Sigmoid colon (tissue), 7 donors: Measurements from ENCODE around the gene COL4A2. TPM values are rescaled to one million over a fixed set of nuclear protein-coding genes. Genes with fewer than 3 reads are reported as not detected.

Experiments
- DNase-seq: peaks from one replicate; pipeline ENCODE4 v3.0.0-alpha.2; 2019
- H3K27ac ChIP-seq, 4 donors: fragments of 200-600 bp; sonication (generic); one replicate each; pipeline ENCODE4 v1.5.1; 2016 to 2019; ENCODE audit warnings: mild to moderate bottlenecking in 1 of 4
- H3K27me3 ChIP-seq, 3 donors: fragments of 200-600 bp; sonication (generic); one replicate each; pipeline ENCODE4 v1.5.1; 2019; ENCODE audit warnings: mild to moderate bottlenecking in 1 of 3
- H3K36me3 ChIP-seq, 4 donors: fragments of 200-600 bp; sonication (generic); one replicate each; pipeline ENCODE4 v1.5.1; 2016 to 2019
- H3K4me1 ChIP-seq, 4 donors: fragments of 200-600 bp; sonication (generic); one replicate each; pipeline ENCODE4 v1.5.1; 2017 to 2019
- H3K4me3 ChIP-seq, 4 donors: fragments of 200-600 bp; sonication (generic); one replicate each; pipeline ENCODE4 v1.5.1; 2017 to 2019; ENCODE audit warnings: mild to moderate bottlenecking in 2 of 4, moderate library complexity in 1 of 4
- H3K9me3 ChIP-seq, 4 donors: fragments of 200-600 bp in 3 of 4; sonication (generic) in 3 of 4; one replicate each; pipeline versions ENCODE4 v1.5.1 to v1.6.1; 2013 to 2019
- EP300 ChIP-seq, 4 donors: sonication (generic); formaldehyde crosslinking; IDR thresholded peaks; one replicate each; pipeline ENCODE4 v1.6.1; 2017; ENCODE audit warnings: antibody characterized with exemption in 4 of 4
- POLR2A ChIP-seq, 2 donors: fragments of 450-650 bp; IDR thresholded peaks; one replicate each; pipeline ENCODE4 v1.6.1; 2016; ENCODE audit warnings: antibody characterized with exemption in 2 of 2, mild to moderate bottlenecking in 2 of 2, moderate library complexity in 2 of 2
- POLR2AphosphoS5 ChIP-seq, 4 donors: sonication (generic); formaldehyde crosslinking; IDR thresholded peaks; one replicate each; pipeline ENCODE4 v1.6.1; 2017; ENCODE audit warnings: antibody characterized with exemption in 4 of 4
- WGBS, 2 donors: extraction: QIAGEN DNeasy Blood & Tissue Kit; methylation state at CpG; one replicate each; pipeline ENCODE4 v1.1.7; 2013; 5-methylcytosine and 5-hydroxymethylcytosine counted together
- intact Hi-C: fragments of 100-400 bp; cut with DNase I; formaldehyde crosslinking; loops from one replicate; pipeline ENCODE4 v1.15.1; 2023
- polyA plus RNA-seq, 3 donors: library from polyadenylated mRNA; stranded (reverse); fragments of 200-250 nt; gene quantifications; one replicate each; pipeline ENCODE4 v1.2.3, GENCODE V29; 2013
- total RNA-seq, 4 donors: library from RNA; depleted of rRNA; stranded (reverse); fragments of >200 nt; gene quantifications; one replicate each; pipeline ENCODE4 v1.1.0, GENCODE V29; 2016
- TF ChIP-seq, protein P1 (sequence below), 4 experiments: fragments of 450-650 bp in 3 of 4; fragments of 200-600 bp in 1 of 4; IDR thresholded peaks; one replicate each; pipeline ENCODE4 v1.5.1; 2016 to 2019; ENCODE audit warnings: antibody characterized with exemption in 4 of 4, mild to moderate bottlenecking in 3 of 4, moderate library complexity in 2 of 4
- donor health status: healthy with polysubstance abuse.
- donor health status: Bipolar disorder and iron deficiency.
- donor health status: healthy.

Gene COL4A2
- total and polyA plus RNA-seq, 7 donors = 24.0 to 1,039 (median 306) TPM

DNA sequence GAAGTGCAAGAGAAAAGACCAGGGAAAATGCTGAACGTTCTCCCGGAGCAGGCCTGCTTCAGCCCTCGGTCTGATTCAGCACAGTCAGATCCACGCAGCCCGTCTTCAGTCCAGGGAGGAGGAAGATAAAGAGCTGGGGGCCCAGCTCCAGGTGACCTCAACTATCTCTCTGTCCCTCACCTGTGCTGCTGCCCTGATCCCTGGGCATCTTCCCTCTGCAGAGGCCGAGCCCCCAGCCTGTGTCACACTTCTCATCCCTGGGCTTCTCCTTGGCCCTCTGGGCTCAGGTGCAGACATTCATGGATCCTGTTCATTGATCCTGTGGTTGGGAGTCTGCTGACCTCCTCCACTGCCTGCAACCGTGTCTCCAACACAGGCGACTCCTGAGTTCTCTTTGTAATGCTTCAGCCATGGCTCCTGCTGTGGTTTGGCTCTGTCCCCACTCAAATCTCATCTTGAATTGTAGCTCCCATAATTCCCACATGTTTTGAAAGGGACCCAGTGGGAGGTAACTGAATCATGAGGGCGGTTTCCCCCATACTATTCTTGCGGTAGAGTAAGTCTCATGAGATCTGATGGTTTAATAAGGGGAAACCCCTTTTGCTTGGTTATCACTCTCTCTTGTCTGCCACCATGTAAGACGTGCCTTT lies 27.9 kb downstream of the COL4A2 start:
- no peak for DNase-seq
- Histone ChIP-seq H3K9me3 (no peaks in the 10 kb centered on the region), H3K27ac (peak overlapping the region; percentile 88 to 100 (median 94)), H3K36me3 (no peaks in the 10 kb centered on the region), H3K4me1 (peaks cover 0 to 100% (median 95%) of the 10 kb centered on the region in 4 donors), H3K27me3 (no peaks in the 10 kb centered on the region), H3K4me3 (no peak overlapping the region)
- TF ChIP-seq POLR2AphosphoS5 (IDR thresholded peaks at IDR 0.05) (no peak), EP300 (IDR thresholded peaks at IDR 0.05) (no peak), POLR2A (IDR thresholded peaks at IDR 0.05) (no peak)
- TF ChIP-seq, protein P1, sequence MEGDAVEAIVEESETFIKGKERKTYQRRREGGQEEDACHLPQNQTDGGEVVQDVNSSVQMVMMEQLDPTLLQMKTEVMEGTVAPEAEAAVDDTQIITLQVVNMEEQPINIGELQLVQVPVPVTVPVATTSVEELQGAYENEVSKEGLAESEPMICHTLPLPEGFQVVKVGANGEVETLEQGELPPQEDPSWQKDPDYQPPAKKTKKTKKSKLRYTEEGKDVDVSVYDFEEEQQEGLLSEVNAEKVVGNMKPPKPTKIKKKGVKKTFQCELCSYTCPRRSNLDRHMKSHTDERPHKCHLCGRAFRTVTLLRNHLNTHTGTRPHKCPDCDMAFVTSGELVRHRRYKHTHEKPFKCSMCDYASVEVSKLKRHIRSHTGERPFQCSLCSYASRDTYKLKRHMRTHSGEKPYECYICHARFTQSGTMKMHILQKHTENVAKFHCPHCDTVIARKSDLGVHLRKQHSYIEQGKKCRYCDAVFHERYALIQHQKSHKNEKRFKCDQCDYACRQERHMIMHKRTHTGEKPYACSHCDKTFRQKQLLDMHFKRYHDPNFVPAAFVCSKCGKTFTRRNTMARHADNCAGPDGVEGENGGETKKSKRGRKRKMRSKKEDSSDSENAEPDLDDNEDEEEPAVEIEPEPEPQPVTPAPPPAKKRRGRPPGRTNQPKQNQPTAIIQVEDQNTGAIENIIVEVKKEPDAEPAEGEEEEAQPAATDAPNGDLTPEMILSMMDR (IDR thresholded peaks at IDR 0.05) = no peak
- WGBS, 2 donors = 84 to 94% methylated on average over 11 of the region's 11 CpGs
- intact Hi-C loops = no loop called here

DNA sequence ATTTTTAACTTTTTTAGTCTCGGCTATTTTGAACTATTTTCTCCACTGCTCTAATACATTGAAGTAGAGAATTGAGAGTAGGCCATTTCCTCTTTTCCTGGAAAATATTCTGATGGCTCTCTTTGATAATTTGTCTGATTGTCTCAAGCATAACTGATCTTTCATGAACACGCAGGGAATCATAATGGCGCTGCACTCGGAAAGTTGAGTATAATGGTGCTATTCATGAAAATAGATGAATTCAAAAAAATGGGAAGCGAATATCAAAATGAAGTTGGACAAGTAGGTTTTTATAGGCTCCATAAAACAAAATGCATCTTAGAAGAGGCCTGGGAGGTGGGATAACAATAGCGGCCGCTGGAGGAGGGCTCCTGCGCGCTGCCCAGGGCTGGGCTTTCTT lies 29.0 kb downstream of the COL4A2 start:
- 90 to 95% methylated on average over 9 of the region's 9 CpGs for WGBS, 2 donors
- Histone ChIP-seq H3K27ac (peak overlapping the region; percentile 88 to 100 (median 94)), H3K27me3 (no peaks in the 10 kb centered on the region), H3K4me3 (no peak overlapping the region), H3K9me3 (no peaks in the 10 kb centered on the region), H3K36me3 (no peaks in the 10 kb centered on the region), H3K4me1 (peaks cover 0 to 100% (median 95%) of the 10 kb centered on the region in 4 donors)
- DNase-seq = no peak
- TF ChIP-seq, protein P1 (IDR thresholded peaks at IDR 0.05) = no peak
- TF ChIP-seq EP300 (IDR thresholded peaks at IDR 0.05) (no peak), POLR2A (IDR thresholded peaks at IDR 0.05) (no peak), POLR2AphosphoS5 (IDR thresholded peaks at IDR 0.05) (no peak)
- intact Hi-C loops = no loop called here

DNA sequence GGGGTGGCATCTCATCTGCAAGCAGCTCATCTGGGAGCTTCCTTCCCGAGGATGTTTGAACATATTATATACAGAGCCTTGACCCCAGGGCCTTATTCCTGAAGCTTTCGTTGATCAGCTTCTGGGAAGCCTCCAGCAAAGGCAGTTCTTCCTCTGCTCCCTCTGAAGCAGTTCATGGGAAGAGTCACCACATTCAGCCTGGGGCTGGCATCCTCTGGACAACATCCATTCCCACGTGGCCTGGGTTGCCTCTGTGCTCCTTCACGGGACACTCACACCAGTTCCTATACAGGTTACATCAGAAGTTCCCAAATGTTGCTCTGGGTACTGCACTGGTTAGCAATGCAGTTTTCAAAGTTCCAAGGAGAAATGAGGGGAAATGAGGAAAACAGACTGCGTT lies 29.6 kb downstream of the COL4A2 start:
- no peaks in the 10 kb centered on the region for H3K9me3 ChIP-seq
- intact Hi-C loops = no loop called here
- DNase-seq = no peak
- H3K36me3 ChIP-seq = no peaks in the 10 kb centered on the region
- peak in 2 of 4 donors; percentile 34 to 78 for TF ChIP-seq EP300 (IDR thresholded peaks at IDR 0.05)
- no peak for TF ChIP-seq POLR2A (IDR thresholded peaks at IDR 0.05)
- TF ChIP-seq POLR2AphosphoS5 (IDR thresholded peaks at IDR 0.05) = peak in 3 of 4 donors; percentile 14 to 54 (median 45)
- TF ChIP-seq, protein P1 (IDR thresholded peaks at IDR 0.05) = no peak
- H3K27ac ChIP-seq = peak overlapping the region; percentile 88 to 100 (median 94)
- 77 to 80% methylated on average over 5 of the region's 5 CpGs for WGBS, 2 donors
- H3K4me1 ChIP-seq = peaks cover 0 to 100% (median 95%) of the 10 kb centered on the region in 4 donors
- H3K27me3 ChIP-seq = no peaks in the 10 kb centered on the region
- H3K4me3 ChIP-seq = no peak overlapping the region

DNA sequence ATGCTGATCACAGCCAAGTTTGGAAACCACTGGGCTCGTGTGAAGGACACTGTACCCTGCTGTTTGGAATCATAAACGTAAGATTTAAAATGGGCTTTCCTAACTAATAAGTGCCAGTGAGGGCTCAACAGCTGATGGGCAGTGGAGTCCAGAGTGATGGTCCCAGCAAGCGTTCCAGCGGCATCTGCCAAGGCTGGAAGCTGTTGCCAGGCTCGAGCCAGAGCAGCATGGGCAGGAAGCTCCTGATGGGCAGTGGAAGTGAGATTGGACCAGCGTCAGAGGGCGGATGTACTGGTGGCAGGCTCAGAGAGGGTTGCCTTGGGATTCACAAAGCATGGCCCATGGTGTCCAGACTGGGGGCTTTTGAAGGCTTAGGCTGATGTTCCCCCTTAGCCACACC lies 30.2 kb downstream of the COL4A2 start:
- H3K36me3 ChIP-seq = no peaks in the 10 kb centered on the region
- no peaks in the 10 kb centered on the region for H3K9me3 ChIP-seq
- intact Hi-C loops = no loop called here
- TF ChIP-seq POLR2A (IDR thresholded peaks at IDR 0.05) (no peak), EP300 (IDR thresholded peaks at IDR 0.05) (peak in 1 of 4 donors; percentile 8), POLR2AphosphoS5 (IDR thresholded peaks at IDR 0.05) (no peak)
- TF ChIP-seq, protein P1 (IDR thresholded peaks at IDR 0.05) = no peak
- H3K27me3 ChIP-seq = no peaks in the 10 kb centered on the region
- DNase-seq = peak; percentile 87
- 76 to 87% methylated on average over 7 of the region's 7 CpGs for WGBS, 2 donors
- peaks cover 0 to 100% (median 95%) of the 10 kb centered on the region in 4 donors for H3K4me1 ChIP-seq
- no peak overlapping the region for H3K4me3 ChIP-seq
- peak overlapping the region; percentile 88 to 100 (median 94) for H3K27ac ChIP-seq
